ENCODE measurements around the gene KCNMB2. TPM values are rescaled to one million over a fixed set of nuclear protein-coding genes. Genes with fewer than 3 reads are reported as not detected.

KCNMB2 gene
- polyA plus RNA-seq, 2 of the 4 experiments (the other 2 are of a cell fraction), result not detected

DNA sequence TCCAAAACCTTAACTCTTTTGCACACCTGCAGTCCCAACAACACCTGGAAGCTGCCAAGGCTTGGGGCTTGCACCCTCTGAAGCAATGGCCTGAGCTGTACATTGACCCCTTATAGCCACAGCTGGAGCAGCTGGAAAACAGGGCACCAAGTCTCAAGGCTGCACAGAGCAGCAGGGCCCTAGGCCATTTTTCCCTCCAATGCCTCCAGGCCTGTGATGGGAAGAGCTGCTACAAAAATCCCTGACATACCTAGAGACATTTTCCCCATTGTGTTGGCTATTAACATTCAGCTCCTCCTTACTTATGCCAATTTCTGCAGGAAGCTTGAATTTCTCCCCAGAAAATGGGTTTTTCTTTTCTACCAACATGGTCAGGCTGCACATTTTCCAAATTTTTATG, 304.4 kb downstream of the KCNMB2 start:
- ATAC-seq (no peak), DNase-seq (ENCODE audit: low read depth in 1 of 2, low spot score in 1 of 2) (no peak), FAIRE-seq (no peak)
- CTCF ChIA-PET, result no interaction called here
- Histone ChIP-seq H3K4me1 (no peaks in the 10 kb centered on the region), H3K27ac (no peak overlapping the region), H3K4me2 (no peak overlapping the region), H3K4me3 (no peak overlapping the region), H3K9me3 (no peaks in the 10 kb centered on the region)
- POLR2A ChIA-PET, result no interaction called here
- TF ChIP-seq CEBPB (IDR thresholded peaks at IDR 0.05) (no peak), MAZ (IDR thresholded peaks at IDR 0.05; ENCODE audit: borderline replicate concordance, low read depth, low read length) (no peak), KDM1A (IDR thresholded peaks at IDR 0.05; ENCODE audit: low read depth) (no peak)

GRCh38 chr3:178841011-178841410, 304.8 kb downstream of the KCNMB2 start:
- Histone ChIP-seq H3K4me3 (no peak overlapping the region), H3K9me3 (no peaks in the 10 kb centered on the region), H3K4me1 (no peaks in the 10 kb centered on the region), H3K27ac (no peak overlapping the region), H3K4me2 (no peak overlapping the region)
- TF ChIP-seq MAZ (IDR thresholded peaks at IDR 0.05; ENCODE audit: borderline replicate concordance, low read depth, low read length) (no peak), GATA3 (IDR thresholded peaks at IDR 0.05; ENCODE audit: borderline replicate concordance) (no peak), NR3C1 (IDR thresholded peaks at IDR 0.05) (no peak), ZC3H11A (IDR thresholded peaks at IDR 0.05) (no peak), ESRRA (IDR thresholded peaks at IDR 0.05; ENCODE audit: borderline replicate concordance, low read length) (no peak), KDM1A (IDR thresholded peaks at IDR 0.05; ENCODE audit: low read depth) (no peak), HMGXB4 (CRISPR knock-in tag; IDR thresholded peaks at IDR 0.05; ENCODE audit: borderline replicate concordance) (no peak), FOSL2 (IDR thresholded peaks at IDR 0.05) (no peak), FOSL2 (CRISPR knock-in tag; IDR thresholded peaks at IDR 0.05) (no peak), RFX5 (IDR thresholded peaks at IDR 0.05) (no peak), CTCF (IDR thresholded peaks at IDR 0.05) (no peak), ZFP36 (IDR thresholded peaks at IDR 0.05; ENCODE audit: borderline replicate concordance, partially characterized antibody) (no peak), POLR2AphosphoS2 (conservative IDR thresholded peaks at IDR 0.05; ENCODE audit: low read length) (no peak), FOSB (CRISPR knock-in tag; IDR thresholded peaks at IDR 0.05) (no peak), BHLHE40 (IDR thresholded peaks at IDR 0.05; ENCODE audit: low read depth, low read length) (no peak), TP53 (CRISPR knock-in tag; IDR thresholded peaks at IDR 0.05) (no peak), CHD2 (IDR thresholded peaks at IDR 0.05; ENCODE audit: low read length, partially characterized antibody) (no peak)
- TF ChIP-seq, protein P1, sequence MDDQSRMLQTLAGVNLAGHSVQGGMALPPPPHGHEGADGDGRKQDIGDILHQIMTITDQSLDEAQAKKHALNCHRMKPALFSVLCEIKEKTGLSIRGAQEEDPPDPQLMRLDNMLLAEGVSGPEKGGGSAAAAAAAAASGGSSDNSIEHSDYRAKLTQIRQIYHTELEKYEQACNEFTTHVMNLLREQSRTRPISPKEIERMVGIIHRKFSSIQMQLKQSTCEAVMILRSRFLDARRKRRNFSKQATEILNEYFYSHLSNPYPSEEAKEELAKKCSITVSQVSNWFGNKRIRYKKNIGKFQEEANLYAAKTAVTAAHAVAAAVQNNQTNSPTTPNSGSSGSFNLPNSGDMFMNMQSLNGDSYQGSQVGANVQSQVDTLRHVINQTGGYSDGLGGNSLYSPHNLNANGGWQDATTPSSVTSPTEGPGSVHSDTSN (IDR thresholded peaks at IDR 0.05), result no peak
- CTCF ChIA-PET, result no interaction called here
- POLR2A ChIA-PET, result no interaction called here
- no peak for DNase-seq (ENCODE audit: low read depth in 1 of 2, low spot score in 1 of 2)
- ATAC-seq, result no peak
- FAIRE-seq, result no peak

DNA sequence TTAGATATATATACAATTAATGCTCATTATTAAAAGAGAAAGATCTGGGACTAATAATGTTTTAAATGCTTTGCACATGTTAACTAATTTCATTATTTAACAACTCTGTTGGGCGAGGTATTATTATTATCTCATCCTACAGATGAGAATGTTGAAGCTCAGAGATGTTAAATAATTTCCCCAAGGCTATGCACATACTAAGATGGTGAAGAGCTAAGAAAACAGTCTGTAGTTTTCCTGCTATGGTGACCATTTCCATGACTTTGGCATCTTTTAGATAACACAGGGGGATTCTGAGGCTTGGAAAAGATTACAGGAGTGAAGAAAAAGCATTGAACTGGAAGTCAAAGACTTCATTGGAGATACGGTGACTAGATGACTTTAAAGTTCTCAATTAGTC, 308.7 kb downstream of the KCNMB2 start:
- WGBS (ENCODE audit: missing lambda C conversion rate), result 42% methylated on average over 2 of the region's 2 CpGs
- H3K4me1 ChIP-seq, result no peaks in the 10 kb centered on the region
- TF ChIP-seq EHF (CRISPR knock-in tag; IDR thresholded peaks at IDR 0.05) (no peak), ESRRA (IDR thresholded peaks at IDR 0.05; ENCODE audit: borderline replicate concordance, low read length) (no peak), CHD4 (IDR thresholded peaks at IDR 0.05; ENCODE audit: borderline replicate concordance) (no peak), TP53 (CRISPR knock-in tag; IDR thresholded peaks at IDR 0.05) (no peak), HOXA7 (CRISPR knock-in tag; IDR thresholded peaks at IDR 0.05) (no peak), HEYL (CRISPR knock-in tag; IDR thresholded peaks at IDR 0.05) (no peak), ZSCAN20 (CRISPR knock-in tag; IDR thresholded peaks at IDR 0.05) (no peak), KDM1A (IDR thresholded peaks at IDR 0.05; ENCODE audit: low read depth) (no peak), POLR2AphosphoS2 (conservative IDR thresholded peaks at IDR 0.05; ENCODE audit: low read length) (no peak), HDAC2 (IDR thresholded peaks at IDR 0.05) (no peak), SMC3 (IDR thresholded peaks at IDR 0.05) (no peak), USF2 (IDR thresholded peaks at IDR 0.05) (no peak), POLR2A (IDR thresholded peaks at IDR 0.05; ENCODE audit: low read length) (no peak)
- POLR2A ChIA-PET, result no interaction called here
- CTCF ChIA-PET, result no interaction called here
- no peak overlapping the region for H3K4me3 ChIP-seq
- no peak overlapping the region for H3K4me2 ChIP-seq
- no peak for DNase-seq (ENCODE audit: low read depth in 1 of 2, low spot score in 1 of 2)
- no peak for ATAC-seq
- H3K9me3 ChIP-seq, result no peaks in the 10 kb centered on the region
- H3K27ac ChIP-seq, result no peak overlapping the region
- no peak for FAIRE-seq

All from A549 (cell line).